HG03175 (cell line): ENCODE results near the gene SMURF2.
"Not testable (repeated sequence)": the region's sequence is repeated elsewhere in the genome, so short reads cannot be mapped to it uniquely, and the experiment has no call there.

Experiments used
- ATAC-seq: cut with Tn5 transposase; IDR thresholded peaks from one replicate; pipeline ENCODE4 v1.9.1; 2021; ENCODE audit warnings: mild to moderate bottlenecking, moderate library complexity; ENCODE audit not compliant: unreplicated experiment

The SMURF2 gene

DNA sequence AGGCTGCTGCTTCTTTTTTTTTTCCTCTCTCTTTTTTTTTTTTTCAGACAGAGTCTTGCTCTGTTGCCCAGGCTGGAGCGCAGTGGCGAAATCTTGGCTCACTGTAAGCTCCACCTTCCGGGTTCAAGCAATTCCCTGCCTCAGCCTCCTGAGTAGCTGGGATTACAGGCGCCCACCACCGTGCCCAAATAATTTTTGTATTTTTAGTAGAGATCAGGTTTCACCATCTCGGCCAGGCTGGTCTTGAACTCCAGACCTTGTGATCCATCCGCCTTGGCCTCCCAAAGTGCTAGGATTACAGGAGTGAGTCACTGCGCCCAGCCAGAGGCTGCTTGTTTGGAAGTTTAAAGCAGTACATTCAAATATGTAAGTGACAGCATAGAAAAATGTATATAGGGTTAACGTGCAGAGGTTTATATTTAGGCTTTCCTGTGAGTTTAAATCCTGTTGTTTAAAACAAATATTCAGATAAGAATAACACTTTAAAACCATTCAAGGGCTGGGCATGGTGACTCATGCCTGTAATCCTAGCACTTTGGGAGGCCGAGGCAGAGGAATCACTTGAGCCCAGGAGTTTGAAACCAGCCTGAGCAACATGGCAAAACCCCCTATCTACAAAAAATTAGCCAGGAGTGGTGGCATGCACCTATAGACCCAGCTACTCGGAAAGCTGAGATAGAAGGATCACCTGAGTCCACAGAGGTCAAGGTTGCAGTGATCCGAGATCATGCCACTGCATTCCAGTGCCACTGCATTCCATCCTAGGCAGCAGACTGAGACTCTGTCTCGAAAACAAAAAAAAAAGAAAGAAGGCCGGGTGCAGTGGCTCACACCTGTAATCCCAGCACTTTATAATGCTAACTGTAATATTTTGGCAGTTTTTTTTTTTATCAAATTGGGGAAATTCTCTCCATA lies 6.0 kb upstream of the SMURF2 start:
- ATAC-seq: not testable (repeated sequence)

GRCh38 chr17:64664299-64664981 lies 2.3 kb upstream of the SMURF2 start:
- not testable (repeated sequence) for ATAC-seq

- ATAC-seq: not testable (repeated sequence)
These were observed 1.7 kb upstream of the SMURF2 start for GRCh38 chr17:64663836-64664235.

DNA sequence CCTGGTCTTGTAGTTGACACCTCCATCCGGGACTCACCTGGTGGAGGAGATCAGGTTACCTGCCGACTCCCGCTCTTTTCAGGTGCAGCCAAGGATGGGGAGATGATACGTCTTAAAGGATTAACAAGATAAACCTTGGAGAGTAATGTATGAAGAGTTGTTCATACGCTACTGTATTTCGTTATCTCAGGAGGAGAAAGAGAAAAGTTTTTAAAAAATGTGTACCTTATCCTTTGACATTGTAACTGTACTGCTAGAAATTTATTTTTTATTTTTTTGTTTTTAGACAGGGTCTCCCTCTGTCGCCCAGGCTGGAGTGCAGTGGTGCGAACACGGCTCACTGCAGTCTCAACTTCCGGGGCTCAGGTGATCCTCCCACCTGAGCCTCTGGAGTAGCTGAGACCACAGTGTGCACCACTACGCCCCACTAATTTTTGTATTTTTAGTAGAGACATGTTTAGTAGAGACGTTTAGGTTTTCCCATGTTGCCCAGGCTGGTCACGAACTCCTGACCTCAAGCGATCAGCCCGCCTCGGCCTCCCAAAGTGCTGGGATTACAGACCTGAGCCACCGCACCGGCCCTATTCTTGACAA lies 764 bp upstream of the SMURF2 start:
- no peak for ATAC-seq

DNA sequence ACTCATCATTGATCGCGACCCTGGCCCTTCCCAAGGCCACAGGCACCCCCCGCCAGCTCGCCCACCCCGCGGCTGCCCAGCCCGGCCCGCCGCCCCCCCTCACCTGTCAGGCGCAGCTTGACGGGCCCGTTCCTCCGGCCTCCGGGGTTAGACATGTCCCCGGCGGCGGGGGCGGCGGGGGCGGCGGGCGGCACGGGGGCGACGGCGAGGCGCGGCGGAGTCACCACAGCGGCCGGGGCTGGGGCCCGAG lies 456 bp downstream of the SMURF2 start:
- peak; percentile 36 for ATAC-seq

DNA sequence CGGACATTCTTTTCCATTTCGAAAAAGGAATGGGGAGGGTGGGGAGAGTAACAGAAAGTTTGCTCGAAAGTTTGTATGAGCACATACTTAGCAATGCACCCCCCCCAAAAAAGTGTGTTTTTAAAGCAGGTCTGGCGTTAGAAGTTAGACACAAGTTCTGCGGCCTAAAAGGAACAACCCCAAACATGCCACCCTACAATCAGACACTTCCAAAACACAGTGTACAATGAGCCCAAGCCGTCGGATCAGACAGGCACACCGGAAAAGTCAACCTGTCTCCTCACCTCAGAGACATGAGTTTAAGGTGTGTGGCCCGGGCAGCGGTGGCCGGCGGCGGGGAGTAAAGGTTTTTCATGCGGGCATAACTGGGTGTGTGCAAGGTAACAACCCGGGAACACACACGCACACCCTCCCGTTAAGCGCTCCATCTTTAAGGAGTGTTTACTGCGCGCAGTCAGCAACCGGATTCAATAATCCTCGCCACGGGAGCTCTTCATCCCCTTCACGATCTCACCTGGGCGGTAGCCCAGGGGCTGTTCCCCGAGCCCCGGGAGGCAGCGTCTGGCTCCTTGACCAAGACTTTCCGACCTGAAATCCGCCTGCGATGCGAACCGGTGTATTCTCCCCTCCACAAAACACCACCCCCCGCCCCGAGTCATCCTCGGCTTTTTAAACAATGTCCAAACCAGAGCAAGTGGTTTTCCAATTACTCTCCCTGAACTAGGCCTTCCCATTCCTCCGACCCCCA lies 955 bp downstream of the SMURF2 start:
- not testable (repeated sequence) for ATAC-seq

GRCh38 chr17:64660195-64660977 lies 1.7 kb downstream of the SMURF2 start:
- ATAC-seq: not testable (repeated sequence)

DNA sequence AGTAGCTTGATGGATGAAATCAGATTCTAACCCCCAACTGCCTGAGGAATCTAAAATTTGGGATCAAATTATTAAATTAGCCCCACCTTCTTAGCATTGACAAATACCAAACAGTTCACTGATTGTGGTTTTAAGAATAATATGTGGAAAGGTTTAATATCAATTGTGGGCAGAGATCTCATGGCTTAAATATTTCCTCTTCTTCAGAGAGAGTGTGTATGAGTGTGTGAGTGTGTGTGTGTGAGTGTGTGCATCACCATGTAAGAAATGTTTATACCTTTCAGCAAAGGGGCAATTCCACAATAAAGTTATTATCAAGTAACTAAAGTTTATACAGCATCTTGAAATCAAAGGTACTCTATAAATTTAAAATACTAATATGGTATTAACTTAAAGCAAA lies 3.2 kb downstream of the SMURF2 start:
- ATAC-seq: no peak

DNA sequence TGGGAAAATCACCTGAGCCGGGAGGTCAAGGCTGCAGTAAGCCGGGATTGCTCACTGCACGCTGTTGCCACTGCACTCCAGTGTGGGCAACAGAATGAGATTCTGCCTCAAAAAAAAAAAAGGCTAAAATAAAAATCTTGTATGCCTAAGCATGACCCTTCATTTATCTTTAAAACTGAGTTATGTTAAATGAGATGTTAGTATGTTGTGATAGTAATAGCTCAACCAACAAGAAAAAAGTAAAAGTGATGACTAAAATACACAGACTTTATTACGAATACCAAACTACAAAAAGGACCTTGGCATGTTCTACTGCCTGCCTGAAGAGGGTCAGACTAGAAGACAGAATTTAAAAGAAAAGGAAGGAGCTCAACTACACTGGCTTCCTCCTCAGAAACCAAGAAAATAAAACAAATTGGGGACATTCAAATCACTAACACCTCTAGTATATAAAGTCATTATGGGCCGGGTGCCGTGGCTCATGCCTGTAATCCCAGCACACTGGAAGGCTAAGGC lies 4.4 kb downstream of the SMURF2 start:
- no peak for ATAC-seq

DNA sequence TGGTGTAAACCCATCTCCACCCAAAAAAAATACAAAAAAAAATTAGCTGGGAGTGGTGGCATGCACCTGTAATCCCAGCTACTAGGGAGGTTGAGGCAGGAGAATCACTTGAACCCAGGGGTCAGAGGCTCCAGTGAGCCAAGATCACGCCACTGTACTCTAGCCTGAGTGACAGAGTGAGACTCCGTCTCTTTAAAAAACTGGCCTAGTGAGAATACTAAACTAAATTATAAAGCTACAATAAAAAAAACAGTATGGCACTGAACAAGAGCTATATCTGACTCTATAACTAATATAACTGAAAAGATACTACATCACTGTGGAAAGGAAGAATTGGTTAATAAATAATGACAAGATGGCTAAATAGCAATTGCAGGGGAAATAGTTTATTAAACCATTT lies 6.4 kb downstream of the SMURF2 start:
- no peak for ATAC-seq

- no peak for ATAC-seq
These were observed 8.1 kb downstream of the SMURF2 start for GRCh38 chr17:64653985-64654355.

DNA sequence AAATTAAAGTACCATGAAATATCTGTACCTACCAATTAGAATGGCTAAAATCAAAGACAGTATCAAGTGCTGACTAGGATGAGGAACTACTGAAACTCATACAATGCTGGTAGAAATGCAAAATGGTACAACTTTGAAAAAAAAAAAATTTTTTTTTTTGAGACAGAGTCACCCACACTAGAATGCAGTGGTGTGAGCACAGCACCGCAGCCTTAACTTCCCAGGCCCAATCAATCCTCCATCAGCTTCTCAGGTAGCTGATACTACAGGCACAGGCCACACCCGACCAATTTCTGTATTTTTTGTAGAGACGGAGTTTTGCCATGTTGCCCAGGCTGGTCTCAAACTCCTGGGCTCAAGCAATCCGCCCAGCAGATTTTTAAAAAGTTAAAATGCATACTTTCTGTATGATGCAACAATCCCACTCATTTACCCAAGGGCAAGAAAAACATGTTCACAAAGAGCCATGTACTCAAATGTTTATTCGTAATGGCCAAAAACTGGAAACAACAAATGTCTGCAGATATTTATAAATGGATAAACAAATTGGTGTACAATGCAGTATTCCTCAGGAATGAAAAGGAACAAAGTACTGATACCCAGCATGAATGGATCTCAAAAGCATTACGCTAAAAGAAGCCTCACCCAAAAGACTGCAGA lies 8.7 kb downstream of the SMURF2 start:
- no peak for ATAC-seq

DNA sequence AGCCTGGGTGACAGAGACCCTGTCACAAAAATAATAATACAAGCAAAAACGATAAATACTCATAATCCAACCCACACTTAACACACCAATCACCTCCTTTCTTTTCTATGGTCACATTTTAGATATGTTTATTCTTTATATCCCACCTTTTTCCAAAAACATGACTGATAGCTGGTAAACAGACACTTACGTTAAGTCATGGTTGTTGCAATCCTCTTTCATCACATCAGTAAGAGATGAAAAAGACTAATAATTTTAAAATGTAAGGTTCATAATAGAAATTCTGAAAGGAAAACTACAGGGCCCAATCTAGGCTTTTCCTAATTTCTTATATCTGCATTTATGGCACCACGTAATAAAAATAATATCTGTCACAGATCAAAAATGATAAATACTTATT lies 10.2 kb downstream of the SMURF2 start:
- no peak for ATAC-seq

DNA sequence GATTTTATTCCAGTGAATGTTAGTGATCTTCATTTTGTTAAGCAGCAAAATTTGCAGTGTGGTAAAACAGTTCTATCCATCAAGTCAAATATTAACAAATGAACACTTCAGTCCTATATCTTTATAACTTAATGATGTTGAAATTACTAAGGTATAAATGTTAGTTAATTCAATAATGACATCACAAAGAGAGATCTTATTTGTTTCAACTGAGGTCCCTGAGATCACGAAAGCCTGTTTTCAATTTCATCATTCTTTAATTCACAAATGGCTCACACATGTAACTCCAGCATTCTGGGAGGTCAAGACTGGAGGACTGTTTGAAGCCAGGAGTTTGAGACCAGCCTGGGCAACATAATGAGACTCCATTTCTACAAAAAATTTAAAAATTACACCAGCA lies 13.9 kb downstream of the SMURF2 start:
- no peak for ATAC-seq

- ATAC-seq: no peak
These were observed 14.3 kb downstream of the SMURF2 start for GRCh38 chr17:64647817-64648216.

DNA sequence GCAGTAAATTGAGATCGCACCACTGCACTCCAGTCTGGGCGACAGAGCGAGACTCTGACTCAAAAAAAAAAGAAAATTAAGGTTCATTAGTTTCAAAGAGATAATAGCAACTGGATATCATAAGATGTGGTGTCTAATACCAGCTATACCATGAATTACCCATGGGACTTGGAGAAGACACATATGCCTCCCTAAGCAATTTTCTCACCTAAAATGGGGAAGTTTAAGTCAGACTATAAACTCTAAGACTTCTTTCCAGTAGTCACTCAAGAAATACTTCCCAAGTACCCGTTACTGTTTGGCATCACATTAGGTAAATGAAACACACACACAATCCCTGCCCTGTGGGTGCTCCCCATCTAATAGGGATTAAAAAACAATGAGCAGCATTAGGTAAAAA lies 22.6 kb downstream of the SMURF2 start:
- no peak for ATAC-seq

- ATAC-seq: no peak
These were observed 23.4 kb downstream of the SMURF2 start for GRCh38 chr17:64638552-64639203.

- ATAC-seq: peak; percentile 76
These were observed 26.3 kb downstream of the SMURF2 start for GRCh38 chr17:64635647-64636305.

- no peak for ATAC-seq
These were observed 27.9 kb downstream of the SMURF2 start for GRCh38 chr17:64634218-64634617.
